PC-3 (cell line): Measurements from ENCODE around the gene PLEKHG3. TPM values are rescaled to one million over a fixed set of nuclear protein-coding genes. Genes with fewer than 3 reads are reported as not detected.
A peak's percentile ranks its signal among the peaks of the same experiment; 100 is the strongest.

ENCODE experiments used
- ATAC-seq: fragments of 200-7000 bp; cut with Tn5 transposase; 2 replicates; pipeline ENCODE4 v1.9.1; 2020; ENCODE audit warnings: mild to moderate bottlenecking, moderate library complexity
- BruUV-seq: library from RNA; stranded (reverse); fragments of 400-500 nt; replicated peaks from 2 replicates; lab custom pipeline; 2021; lab: Mats Ljungman, UMichigan
- CTCF ChIA-PET: fragments of 300-600 bp; sonication (Branson Sonifier 250); formaldehyde crosslinking; loops from one replicate; lab custom pipeline; 2022; ENCODE audit warnings: antibody characterized with exemption; lab: Charles Lee
- POLR2A ChIA-PET: fragments of 300-600 bp; sonication (Branson Sonifier 250); formaldehyde crosslinking; loops from one replicate; lab custom pipeline; 2022; ENCODE audit warnings: antibody characterized with exemption; ENCODE audit not compliant: unreplicated experiment; lab: Charles Lee
- DNase-seq: peaks from one replicate; pipeline ENCODE4 v3.0.0-alpha.2; 2015
- H2AFZ ChIP-seq: fragments of 300-600 bp; sonication (generic); 2 replicates; pipeline ENCODE4 v1.6.0; 2016; ENCODE audit warnings: antibody characterized with exemption, low read length
- H3F3A ChIP-seq: fragments of 300-600 bp; sonication (generic); one replicate; pipeline ENCODE4 v1.6.0; 2017; ENCODE audit warnings: antibody characterized with exemption, low read length, control low read depth, mild to moderate bottlenecking; ENCODE audit not compliant: unreplicated experiment
- H3K27ac ChIP-seq: fragments of 300-600 bp; sonication (generic); 2 replicates; pipeline ENCODE4 v1.5.1; 2016; ENCODE audit warnings: mild to moderate bottlenecking, low read length
- H3K27me3 ChIP-seq: fragments of 300-600 bp; sonication (generic); 2 replicates; pipeline ENCODE4 v1.6.1; 2016; ENCODE audit warnings: low read length, mixed read lengths
- H3K36me3 ChIP-seq: fragments of 300-600 bp; sonication (generic); 2 replicates; pipeline ENCODE4 v1.6.1; 2016; ENCODE audit warnings: low read depth, mixed run types, low read length, mixed read lengths
- H3K4me1 ChIP-seq: fragments of 300-600 bp; sonication (generic); 2 replicates; pipeline ENCODE4 v1.5.1; 2016; ENCODE audit warnings: low read length; ENCODE audit not compliant: insufficient read depth
- H3K4me2 ChIP-seq: fragments of 300-600 bp; sonication (generic); 2 replicates; pipeline ENCODE4 v1.6.0; 2016; ENCODE audit warnings: low read length
- H3K4me3 ChIP-seq: fragments of 300-600 bp; sonication (generic); 2 replicates; pipeline ENCODE4 v1.5.1; 2016; ENCODE audit warnings: mild to moderate bottlenecking, low read length, mixed read lengths
- H3K79me2 ChIP-seq: fragments of 300-600 bp; sonication (generic); 2 replicates; pipeline ENCODE4 v1.6.1; 2017; ENCODE audit warnings: low read length, mixed read lengths
- H3K9ac ChIP-seq: fragments of 300-600 bp; sonication (generic); 2 replicates; pipeline ENCODE4 v1.6.0; 2016; ENCODE audit warnings: mild to moderate bottlenecking, low read length
- H3K9me2 ChIP-seq: fragments of 300-600 bp; sonication (generic); replicated peaks from 2 replicates; pipeline ENCODE4 v1.6.1; 2016; ENCODE audit warnings: mixed run types, low read length, mixed read lengths
- H3K9me3 ChIP-seq: fragments of 300-600 bp; sonication (generic); 2 replicates; pipeline ENCODE4 v1.6.1; 2016; ENCODE audit warnings: low read length, mixed read lengths
- H4K20me1 ChIP-seq: fragments of 300-600 bp; sonication (generic); 2 replicates; pipeline ENCODE4 v1.6.1; 2016; ENCODE audit warnings: low read length, mixed read lengths
- CTCF ChIP-seq: fragments of 300-600 bp; sonication (generic); conservative IDR thresholded peaks from 2 replicates; pipeline ENCODE4 v1.5.1; 2017; ENCODE audit warnings: antibody characterized with exemption, low read depth, mild to moderate bottlenecking, low read length
- EZH2 ChIP-seq: fragments of 300-600 bp; sonication (generic); IDR thresholded peaks from one replicate; pipeline ENCODE4 v1.6.1; 2017; ENCODE audit warnings: antibody characterized with exemption, mild to moderate bottlenecking, low read length; ENCODE audit not compliant: unreplicated experiment
- EZH2phosphoT487 ChIP-seq: fragments of 300-600 bp; sonication (generic); IDR thresholded peaks from 2 replicates; pipeline ENCODE4 v1.6.1; 2018; ENCODE audit warnings: mild to moderate bottlenecking, antibody characterized with exemption, low read length, borderline replicate concordance
- intact Hi-C: fragments of 100-400 bp; cut with micrococcal nuclease; formaldehyde crosslinking; loops from 2 replicates; pipeline ENCODE4 v1.9.0; 2023
- total RNA-seq: library from RNA; depleted of rRNA; stranded (reverse); fragments of >200 nt; gene quantifications from 2 replicates; pipeline ENCODE4 v1.2.3, GENCODE V29; 2014

The PLEKHG3 gene
- total RNA-seq, 1 experiment from 2014 or later: 49.6 TPM

- BruUV-seq: no TSS peak
- no peaks in the 10 kb centered on the region for H3K27me3 ChIP-seq
- peak; percentile 76 for DNase-seq
- intact Hi-C loops: no loop called here
- H3K79me2 ChIP-seq: no peaks in the 10 kb centered on the region
- no peaks in the 10 kb centered on the region for H3F3A ChIP-seq
- H3K4me3 ChIP-seq: no peak overlapping the region
- CTCF ChIA-PET: interaction anchor here (0.6 to 0.8 kb wide), 2 partner anchors 40 to 144 kb away, joined by 3 to 4 read pairs; no protein-coding TSS in a partner anchor
- no peaks in the 10 kb centered on the region for H3K9me2 ChIP-seq
- peak; percentile 52 for ATAC-seq
- peaks cover 37% of the 10 kb centered on the region for H3K4me1 ChIP-seq
- H3K9me3 ChIP-seq: no peaks in the 10 kb centered on the region
- peak overlapping the region; percentile 60 for H2AFZ ChIP-seq
- peak overlapping the region; percentile 28 for H3K27ac ChIP-seq
- H3K9ac ChIP-seq: no peak overlapping the region
- POLR2A ChIA-PET: no interaction called here
- H3K4me2 ChIP-seq: peak overlapping the region; percentile 30; the same call in 1 of the 2 replicates
- H4K20me1 ChIP-seq: no peaks in the 10 kb centered on the region
- no peaks in the 10 kb centered on the region for H3K36me3 ChIP-seq
- no peak for TF ChIP-seq EZH2phosphoT487
- peak; percentile 25; the same call in 1 of the 2 replicates for TF ChIP-seq CTCF
- TF ChIP-seq EZH2: no peak
These were observed 62.4 kb downstream of the PLEKHG3 start for GRCh38 chr14:64766430-64767151.

- Histone ChIP-seq H3K9ac (no peak overlapping the region), H3F3A (no peaks in the 10 kb centered on the region), H3K27ac (no peak overlapping the region), H3K36me3 (no peaks in the 10 kb centered on the region), H3K27me3 (no peaks in the 10 kb centered on the region), H3K4me1 (peaks cover 29% of the 10 kb centered on the region), H3K9me2 (no peaks in the 10 kb centered on the region), H3K4me3 (no peak overlapping the region), H4K20me1 (no peaks in the 10 kb centered on the region), H3K79me2 (no peaks in the 10 kb centered on the region), H2AFZ (no peak overlapping the region), H3K9me3 (no peaks in the 10 kb centered on the region), H3K4me2 (no peak overlapping the region)
- ChIA-PET CTCF (interaction anchor here (0.6 kb wide), 1 partner anchor 41 kb away, joined by 3 read pairs; no protein-coding TSS in a partner anchor), POLR2A (no interaction called here)
- DNase-seq (no peak), ATAC-seq (no peak)
- no peak for TF ChIP-seq EZH2phosphoT487
- no peak for TF ChIP-seq EZH2
- TF ChIP-seq CTCF: no peak
- intact Hi-C loops: no loop called here
- no TSS peak for BruUV-seq
These were observed 63.2 kb downstream of the PLEKHG3 start for GRCh38 chr14:64767215-64767964.
